ENCODE data around the gene FCAMR. TPM values are rescaled to one million over a fixed set of nuclear protein-coding genes. Genes with fewer than 3 reads are reported as not detected.

Gene FCAMR
- total RNA-seq, 1 donor from 2014 or later, result not detected

DNA sequence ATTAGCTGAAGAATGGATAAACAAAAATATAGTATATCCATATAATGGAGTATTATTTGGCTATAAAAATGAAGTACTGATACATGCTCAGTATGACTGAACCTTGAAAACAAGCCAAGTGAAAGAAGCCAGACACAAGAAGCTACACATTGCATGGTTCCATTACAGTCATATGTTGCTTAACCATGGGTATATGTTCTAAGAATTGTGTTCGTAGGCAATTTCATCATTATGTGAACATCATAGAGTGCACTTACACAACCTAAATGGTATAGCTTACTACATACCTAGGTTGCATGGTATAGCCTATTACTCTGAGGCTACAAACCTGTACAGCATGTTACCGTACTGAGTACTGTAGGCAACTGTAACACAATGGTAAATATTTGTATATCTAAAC lies 28.6 kb upstream of the FCAMR start:
- no peak for DNase-seq (ENCODE audit: low spot score)

DNA sequence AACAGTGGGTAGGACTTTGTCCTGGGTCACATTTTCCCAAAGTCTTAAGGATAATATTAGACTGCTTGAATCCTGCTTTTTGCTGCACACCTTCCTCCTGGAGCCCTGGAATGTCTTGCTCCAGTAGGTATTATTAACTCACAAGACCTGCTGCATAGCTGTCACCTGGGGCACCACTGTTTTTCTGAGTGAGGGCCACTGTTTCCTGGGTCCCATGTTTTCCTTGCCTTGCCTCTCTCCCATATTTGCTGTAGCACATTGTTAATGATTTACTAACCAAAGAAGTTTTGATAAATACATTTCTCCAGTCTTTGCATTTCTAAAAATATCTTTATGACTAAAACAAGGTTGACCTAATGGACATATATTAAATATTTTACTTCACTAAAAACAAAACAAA lies 22.5 kb upstream of the FCAMR start:
- no peak for DNase-seq (ENCODE audit: low spot score)

DNA sequence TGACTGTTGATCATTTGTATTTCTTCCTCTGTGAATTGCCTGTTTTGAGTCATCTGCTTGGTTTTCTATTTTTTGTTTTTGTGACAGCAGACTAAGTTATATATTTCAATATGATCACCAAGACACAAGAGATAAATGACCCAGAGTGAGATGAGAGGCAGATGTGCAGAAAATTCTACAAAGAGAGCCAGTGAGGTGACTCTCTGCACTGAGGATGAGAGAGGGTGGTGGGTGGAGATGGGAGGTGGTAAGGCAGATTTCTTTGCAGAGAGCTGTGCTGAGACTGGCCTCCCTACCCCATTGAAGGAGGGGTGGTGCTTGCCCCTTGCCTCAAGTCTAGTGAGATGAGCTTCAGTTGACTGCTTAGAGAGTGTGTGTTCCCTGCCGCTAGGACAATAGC lies 17.6 kb upstream of the FCAMR start:
- DNase-seq (ENCODE audit: low spot score), result no peak

DNA sequence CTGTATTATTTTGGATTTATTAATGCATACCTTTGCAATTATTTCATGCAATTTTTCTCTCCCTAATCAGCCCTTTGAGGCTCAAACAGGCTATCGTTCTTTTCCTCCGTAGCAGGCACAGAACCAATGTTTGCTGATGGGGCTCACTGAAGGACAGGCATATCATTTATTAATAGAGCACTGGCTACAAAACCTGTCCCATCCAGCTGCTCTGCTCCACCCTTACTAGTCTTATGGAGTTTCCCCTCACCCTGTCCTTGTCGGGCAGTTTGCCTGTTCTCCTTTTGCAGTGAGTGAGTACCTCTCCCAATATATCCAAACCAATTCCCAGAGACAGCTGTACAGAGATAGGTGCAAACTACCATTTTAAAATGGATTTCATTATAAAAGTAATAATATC lies 16.6 kb upstream of the FCAMR start:
- DNase-seq (ENCODE audit: low spot score), result no peak

DNA sequence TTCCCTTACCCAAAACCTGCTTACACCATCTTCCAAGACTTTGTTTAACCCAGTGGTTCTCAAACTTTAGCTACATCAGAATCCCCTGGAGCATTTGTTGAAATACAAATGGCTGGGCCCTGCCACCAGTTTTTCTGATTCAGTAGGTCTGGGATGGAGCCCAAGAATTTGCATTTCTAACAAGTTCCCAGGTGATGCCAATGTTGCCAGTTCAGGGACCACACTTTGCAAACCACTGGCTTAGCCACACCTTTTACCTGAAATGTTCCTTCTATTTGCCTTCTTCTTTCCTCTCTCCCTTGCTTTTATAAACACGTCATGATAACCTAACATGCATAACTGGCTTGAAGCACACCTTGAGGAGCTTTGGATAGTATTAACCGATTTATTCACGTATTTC lies 16.1 kb upstream of the FCAMR start:
- DNase-seq (ENCODE audit: low spot score), result no peak

DNA sequence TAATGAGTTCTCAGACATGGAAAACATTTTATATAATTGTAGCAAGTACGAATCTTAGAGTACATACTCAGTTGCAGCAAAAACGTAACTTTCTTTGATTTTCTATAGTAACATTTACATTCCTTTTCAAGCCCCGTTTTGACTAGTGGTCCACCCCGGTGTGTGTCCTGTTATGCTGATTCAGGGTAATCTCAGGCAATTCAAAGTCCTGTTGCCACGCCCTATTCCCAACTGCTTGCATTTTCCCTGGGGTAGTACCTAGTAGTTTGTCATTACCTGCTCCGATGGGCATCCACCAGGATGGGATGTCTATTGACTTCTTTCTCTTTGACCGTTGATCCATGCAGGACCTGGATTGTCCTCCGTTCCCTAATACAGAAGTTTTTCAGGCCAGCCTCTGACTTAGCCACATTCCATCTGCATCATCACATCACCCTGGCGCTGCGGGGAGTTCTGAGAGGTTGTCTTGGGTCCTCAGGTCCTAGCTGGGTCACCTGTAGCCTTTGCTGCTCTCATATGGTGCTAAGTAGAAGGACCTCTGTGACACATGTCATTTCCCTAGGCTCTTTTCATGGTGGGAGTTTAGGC lies 15.0 kb upstream of the FCAMR start:
- DNase-seq (ENCODE audit: low spot score), result no peak

DNA sequence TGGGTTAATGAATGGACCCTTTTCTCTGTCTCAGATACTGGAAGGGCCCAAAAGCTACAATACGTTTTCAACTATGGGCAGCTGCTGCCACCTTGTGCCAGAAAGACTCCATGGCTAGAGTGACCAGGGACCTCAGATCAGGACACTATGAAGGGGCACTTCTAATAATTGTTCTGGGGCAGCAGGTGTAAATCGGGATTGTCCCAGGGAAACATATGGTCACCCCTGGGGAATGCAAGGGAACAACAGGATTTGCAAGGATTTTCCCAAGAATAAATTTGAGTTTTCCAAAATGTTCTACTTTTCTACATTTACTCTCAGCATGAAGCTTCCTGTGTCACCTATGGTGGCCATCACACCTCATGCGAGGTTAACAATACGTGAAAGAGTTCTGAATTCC lies 12.0 kb upstream of the FCAMR start:
- no peak for DNase-seq (ENCODE audit: low spot score)

DNA sequence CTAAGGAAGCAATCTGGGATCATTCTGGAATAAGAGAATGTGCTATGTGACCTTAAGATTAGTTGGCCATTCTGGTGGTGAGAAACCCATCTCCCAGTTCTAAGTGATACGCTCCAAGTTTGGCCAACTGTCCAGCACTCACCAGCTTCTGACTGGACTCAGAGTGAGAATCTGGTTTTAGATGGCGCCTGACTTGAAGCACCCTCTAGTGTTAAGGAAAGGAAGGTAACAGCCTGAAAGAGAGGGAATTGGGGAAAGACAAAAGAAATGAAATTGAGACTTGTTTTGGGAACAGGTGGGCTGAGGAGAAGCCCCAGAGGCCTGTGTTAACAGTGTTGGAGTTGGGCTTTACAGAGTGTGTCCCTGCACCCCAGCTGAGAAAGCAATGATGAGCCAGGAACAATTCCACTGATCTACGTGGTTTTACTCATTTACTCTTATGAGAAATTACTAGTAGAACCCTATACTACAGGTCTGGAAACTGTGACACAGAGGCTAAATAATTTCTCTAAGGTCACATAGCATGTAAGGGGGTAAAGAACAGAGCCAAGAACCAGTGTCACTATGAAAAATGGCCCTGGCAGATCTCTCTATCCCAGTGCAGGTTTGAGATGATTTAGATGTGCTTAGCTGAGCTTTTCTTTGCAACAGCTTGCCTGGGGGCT lies 9.3 kb upstream of the FCAMR start:
- no peak for DNase-seq (ENCODE audit: low spot score)

DNA sequence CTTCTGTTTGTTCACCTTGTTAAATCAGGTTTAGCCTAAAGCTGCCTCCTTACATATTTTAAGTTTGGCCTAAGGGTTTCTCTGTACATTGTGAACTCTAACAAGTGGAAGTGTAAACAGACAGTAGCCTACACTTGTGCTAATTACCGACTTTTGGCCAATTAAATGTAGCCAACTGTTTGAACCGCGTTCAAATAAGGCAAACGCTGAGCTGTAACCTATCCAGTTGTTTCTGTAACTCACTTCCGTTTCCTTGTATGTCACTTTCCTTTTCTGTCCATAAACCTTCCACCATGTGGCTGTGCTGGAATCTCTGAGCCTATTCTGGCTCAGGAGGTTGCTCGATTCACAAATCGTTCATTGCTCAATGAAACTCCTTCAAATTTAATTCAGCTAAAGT lies 8.0 kb upstream of the FCAMR start:
- no peak for DNase-seq (ENCODE audit: low spot score)

DNA sequence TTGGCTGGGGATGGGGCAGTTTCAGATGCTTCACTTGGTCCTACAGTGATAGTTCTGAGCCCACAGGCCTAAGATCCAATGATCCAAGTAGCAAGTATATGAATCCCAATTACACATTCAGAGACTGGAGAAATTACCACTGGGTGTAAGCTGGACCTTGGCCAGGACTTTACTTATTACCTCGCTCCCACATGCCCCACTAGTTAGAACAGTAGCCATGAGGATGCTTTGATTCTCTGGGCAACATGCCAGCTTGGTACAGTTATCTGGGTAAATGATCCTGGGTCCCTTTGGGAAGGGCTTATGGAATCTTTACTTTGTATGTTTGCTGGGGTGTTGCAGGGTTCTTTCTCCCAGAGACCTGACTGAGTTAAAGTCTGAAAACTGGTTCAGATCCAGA lies 5.0 kb upstream of the FCAMR start:
- DNase-seq (ENCODE audit: low spot score), result no peak

DNA sequence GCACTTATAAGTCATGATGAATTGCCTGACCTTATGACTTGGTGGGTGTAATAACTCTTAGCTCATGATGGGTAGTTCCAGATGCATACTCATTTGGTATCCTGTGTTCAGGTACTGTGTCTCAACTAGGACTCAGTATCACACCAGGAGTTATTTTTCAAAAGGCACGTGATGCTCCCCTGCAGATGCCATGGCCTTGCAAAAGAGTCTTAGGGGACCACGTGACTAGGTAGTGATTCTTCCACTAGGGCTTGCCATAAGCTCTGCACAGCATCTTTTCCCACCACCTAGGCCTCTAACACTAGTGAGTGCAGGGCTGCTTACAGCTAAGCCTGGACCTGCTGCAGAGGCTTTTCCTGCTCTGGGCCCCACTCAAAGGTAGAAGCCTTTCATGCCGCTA lies 3.9 kb upstream of the FCAMR start:
- no peak for DNase-seq (ENCODE audit: low spot score)

DNA sequence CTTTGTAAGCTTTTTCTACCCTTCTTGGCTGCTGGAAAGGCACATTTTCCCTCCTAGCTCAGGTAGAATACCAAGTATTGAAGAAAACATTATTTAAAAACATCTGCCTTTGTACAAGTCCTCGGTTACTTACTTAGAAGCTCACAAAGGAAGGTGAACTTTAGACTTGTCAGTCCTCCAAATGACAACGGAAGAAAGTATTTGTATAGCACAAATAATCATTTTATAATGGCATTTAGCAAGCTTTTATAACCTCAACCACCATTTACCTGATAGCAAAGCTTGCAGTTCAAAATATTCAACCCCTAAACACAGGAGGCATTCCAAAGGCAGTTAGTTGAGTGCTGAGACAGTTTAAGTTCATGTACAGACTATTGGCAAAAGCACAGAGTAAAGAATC lies 2.5 kb upstream of the FCAMR start:
- DNase-seq (ENCODE audit: low spot score), result no peak

DNA sequence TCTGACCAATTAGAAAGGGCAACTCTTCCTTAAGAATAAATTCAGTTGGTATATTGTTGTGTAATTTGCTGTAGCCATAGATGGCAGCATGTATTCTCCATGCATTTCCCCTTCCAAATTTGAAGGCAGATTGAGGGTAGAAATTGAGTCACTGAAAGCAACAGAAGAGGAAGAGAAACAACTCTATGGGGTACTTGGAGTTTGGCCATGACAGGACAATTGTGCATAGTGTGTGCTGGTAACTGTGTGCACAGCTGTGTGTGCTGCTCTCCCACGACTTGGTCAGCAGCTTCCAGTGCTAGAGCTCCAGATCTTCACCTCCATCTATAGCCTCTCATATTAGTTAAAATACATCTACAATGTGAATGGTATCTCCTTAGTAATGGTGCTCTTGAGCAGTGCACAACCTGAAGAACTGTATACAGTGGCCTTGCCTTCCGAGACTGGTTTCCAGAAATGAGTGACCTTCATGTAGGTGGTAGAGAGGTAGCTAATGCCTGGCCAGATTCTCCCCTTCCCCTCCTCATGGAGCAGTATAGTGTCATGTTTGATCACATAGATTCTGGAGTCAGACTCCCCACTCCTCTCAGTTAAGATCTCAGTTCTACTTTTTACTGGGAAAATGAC lies 882 bp upstream of the FCAMR start:
- DNase-seq (ENCODE audit: low spot score), result no peak

DNA sequence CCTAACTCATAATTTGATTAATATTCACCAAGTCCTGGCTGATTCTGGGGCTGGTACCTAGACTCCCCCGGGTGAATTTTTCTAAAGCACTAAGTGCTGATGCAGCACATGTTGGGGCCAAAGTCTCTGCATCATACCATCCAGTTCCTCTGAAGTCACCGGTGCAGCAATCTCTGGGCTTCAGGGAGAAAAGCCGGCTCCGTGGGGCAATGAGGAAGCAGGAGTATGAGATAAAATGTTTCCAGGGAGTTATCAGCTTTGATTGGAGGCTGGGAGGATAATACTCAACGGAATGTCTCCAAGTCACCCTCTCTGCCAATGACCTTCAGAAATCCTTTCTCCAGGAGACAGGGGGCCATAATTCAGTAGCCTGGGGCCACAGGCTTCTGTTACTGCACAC lies 1.2 kb downstream of the FCAMR start:
- no peak for DNase-seq (ENCODE audit: low spot score)

DNA sequence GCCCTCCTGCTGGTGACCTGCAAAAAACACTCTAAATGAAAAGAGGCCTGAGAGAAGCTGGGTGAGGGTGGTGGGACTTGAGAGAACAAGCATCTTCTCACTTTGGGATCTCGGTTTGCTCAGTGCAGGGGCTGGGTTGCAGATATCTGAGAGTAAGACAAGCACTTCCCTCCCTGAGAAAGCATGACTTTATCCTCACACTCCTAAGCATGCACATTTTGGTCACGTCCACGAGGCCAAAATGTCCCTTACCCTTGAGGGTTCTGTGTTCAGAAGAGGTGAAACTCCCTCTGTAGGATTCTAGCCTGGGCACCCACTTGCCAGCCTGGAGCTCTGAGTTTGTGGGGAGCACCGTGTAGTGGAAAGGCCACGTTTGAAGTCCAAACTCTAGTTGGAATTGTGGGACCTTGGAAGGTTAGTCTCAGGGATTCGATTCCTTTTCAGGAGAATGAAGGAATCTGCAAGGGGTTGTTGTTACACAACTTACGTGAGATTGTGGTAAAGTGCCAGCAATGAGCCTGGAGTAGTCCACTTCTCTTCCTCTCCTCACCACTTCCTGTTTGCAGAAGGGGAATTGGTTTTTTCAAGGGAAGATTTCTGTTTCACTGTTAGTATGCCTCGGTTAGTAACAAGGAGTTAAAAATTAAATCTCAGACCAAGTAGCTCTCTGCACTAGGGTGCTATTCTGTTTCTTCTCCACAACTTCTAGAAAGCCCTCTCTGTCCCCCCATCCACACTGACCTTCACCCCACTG lies 3.0 kb downstream of the FCAMR start:
- peak; percentile 57 for DNase-seq (ENCODE audit: low spot score)

DNA sequence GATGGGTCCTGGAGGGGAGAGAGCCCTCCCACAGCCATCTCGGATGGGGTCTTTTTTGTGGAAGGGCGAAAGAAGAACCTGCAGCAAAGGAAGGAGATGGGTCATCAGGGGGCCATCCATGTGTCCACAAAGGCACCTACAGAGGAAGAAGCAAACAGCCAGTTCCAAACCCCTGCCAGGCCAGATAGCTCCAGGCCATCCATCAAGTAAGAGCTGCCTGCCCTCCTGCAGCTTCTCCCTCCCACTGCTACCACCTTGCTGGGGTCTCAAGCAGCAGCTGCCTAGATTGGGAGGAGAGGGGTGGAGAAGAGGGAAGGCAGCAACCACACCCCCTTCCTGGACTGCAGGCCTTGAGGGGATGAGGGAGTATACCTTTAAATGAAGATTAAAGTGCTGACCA lies 4.5 kb downstream of the FCAMR start:
- DNase-seq (ENCODE audit: low spot score), result no peak

DNA sequence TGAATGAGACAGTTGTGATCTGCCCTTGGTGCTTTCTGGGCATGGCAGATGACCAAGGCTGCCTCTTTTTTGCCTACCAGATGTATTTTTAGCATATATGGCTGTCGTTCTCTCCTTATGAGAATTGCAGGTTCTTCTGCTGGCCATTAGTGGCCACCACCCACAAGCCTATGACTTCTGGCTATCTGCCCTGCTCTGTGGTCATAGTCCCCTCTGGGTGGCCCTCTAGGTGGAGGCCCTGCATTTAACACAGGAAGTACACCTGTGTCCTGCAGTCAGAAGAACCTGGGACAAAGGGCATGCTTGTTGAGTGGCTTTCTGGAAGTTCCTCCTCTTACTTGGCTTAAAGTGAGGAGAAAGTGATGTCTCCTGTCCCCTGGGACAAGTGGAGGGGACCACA lies 6.5 kb downstream of the FCAMR start:
- DNase-seq (ENCODE audit: low spot score), result peak; percentile 37

DNA sequence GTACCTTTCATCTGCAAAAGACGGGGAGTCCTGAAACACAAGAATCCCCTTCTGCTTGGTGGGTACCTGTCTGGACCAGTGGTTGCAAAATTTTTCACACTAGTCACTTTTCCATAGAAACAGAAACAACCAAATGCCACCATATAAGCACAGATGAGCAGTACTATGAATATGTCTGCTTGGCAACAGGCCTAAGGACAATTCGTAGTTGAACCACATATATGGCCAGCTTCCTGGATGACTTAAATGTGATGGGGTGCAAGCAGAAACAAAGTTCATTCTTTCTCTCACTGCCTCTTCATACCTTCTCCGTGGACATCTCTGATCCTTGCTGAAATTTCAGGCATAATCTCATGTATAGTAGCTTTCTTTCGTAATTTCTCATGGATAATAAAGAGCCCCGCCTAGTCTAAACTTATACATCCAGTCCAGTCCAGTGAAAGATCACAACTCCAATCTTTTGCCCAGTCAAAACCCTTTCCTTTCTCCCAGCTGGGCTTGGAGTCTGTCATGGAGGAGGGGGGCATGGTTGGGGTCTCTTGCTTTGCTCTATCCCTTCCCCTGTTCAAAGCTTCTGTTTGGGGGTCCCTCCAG lies 7.0 kb downstream of the FCAMR start:
- no peak for DNase-seq (ENCODE audit: low spot score)

DNA sequence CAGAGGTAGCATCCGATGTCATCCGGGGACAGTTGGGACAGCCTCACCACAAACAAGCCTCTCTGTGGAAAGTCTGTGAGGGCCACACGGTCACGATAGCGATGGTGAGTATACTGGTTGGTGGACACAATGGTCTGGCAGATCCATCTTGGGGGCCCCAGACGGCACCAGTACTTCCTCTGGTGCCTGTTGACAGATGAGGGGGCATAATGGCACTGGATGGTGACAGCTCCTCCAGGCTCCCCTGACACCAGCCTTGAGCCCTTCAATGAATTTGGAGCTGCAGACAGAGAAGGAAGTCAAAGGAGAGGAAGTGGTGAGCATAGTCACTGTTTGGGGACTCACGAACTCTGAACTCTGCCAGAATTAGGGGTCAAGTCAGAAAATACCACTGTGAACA lies 8.0 kb downstream of the FCAMR start:
- DNase-seq (ENCODE audit: low spot score), result peak; percentile 75

DNA sequence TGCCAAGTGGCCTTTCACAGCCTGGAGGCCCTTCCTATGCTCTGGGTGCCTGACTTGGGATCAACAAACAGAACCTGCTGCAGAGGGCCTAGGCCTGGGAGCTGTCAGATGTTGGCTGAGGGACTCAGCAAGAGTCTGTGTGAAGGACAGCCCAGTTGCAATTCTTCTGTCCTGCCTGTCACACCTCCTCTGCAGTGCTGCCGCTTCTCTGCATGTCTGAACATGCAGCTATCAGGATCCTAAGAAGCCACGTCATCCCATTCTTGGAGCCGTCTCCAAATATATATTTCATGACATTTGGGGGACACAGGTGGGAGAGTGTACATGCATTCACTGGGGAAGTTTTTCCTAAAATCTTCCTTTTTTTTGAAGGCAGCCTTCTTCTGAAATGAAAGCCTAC lies 8.6 kb downstream of the FCAMR start:
- peak; percentile 51 for DNase-seq (ENCODE audit: low spot score)

DNA sequence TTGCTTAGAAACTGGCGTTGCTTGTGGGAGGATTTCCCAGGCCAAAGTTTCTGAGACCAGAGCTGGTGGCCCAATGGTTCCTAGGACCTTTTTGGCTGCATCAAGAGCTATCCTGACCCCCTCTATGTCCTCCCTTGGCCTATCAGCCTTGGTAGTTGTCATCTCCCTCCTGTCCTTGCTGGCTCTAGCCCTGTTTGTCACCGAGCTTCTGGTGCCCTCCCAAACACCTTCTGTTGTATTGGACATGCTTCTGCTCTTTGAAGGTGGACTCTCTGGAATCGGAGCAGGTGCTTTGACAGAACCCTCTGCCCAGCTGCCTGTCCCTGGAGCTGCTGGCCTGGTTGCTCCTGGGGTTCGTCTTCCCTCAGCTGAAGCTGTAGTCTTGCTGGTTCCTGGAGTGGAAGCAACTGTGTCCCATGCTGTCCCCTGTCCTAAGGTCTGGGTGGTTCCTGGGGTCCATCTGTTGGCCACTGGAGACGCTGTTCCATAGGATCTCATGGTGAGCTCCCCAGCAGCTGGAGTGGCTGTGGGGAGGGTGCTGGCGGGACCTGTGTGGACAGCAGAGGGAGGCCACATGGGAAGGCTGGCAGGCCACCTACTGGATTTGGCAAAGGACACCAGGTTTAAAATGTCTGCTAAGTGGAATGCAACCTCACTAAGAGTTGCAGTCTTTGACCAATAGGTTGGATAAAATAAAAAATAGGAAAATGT lies 9.4 kb downstream of the FCAMR start:
- peak; percentile 76 for DNase-seq (ENCODE audit: low spot score)
